Esophagus muscularis mucosa (tissue), 4 donors: ENCODE measurements around the gene FGFRL1. TPM values are rescaled to one million over a fixed set of nuclear protein-coding genes. Genes with fewer than 3 reads are reported as not detected.
"Not testable (repeated sequence)": the region's sequence is repeated elsewhere in the genome, so short reads cannot be mapped to it uniquely, and the experiment has no call there.

Source experiments
- DNase-seq: peaks from one replicate; pipeline ENCODE4 v3.0.0-alpha.2; 2017; ENCODE audit errors: extremely low spot score
- H3K27ac ChIP-seq, 4 donors: fragments of 200-600 bp; sonication (generic); replicated peaks in 1 of 4; 1 replicate in 3 of 4; 2 replicates in 1 of 4; pipeline ENCODE4 v1.5.1; 2016 to 2019; ENCODE audit warnings: mild to moderate bottlenecking in 1 of 4
- H3K27me3 ChIP-seq, 4 donors: fragments of 200-600 bp; sonication (generic); one replicate each; pipeline versions ENCODE4 v1.5.1 to v1.6.0; 2016 to 2019
- H3K36me3 ChIP-seq, 4 donors: fragments of 200-600 bp; sonication (generic); one replicate each; pipeline ENCODE4 v1.5.1; 2016 to 2019
- H3K4me1 ChIP-seq, 4 donors: fragments of 200-600 bp; sonication (generic); one replicate each; pipeline ENCODE4 v1.5.1; 2016 to 2019
- H3K4me3 ChIP-seq, 4 donors: fragments of 200-600 bp; sonication (generic); 1 replicate in 2 of 4; 2 replicates in 2 of 4; pipeline ENCODE4 v1.5.1; 2016 to 2019; ENCODE audit warnings: mild to moderate bottlenecking in 4 of 4, moderate library complexity in 1 of 4
- H3K9me3 ChIP-seq, 4 donors: fragments of 200-600 bp; sonication (generic); 1 replicate in 3 of 4; 2 replicates in 1 of 4; pipeline ENCODE4 v1.5.1; 2016 to 2019
- EP300 ChIP-seq: sonication (generic); formaldehyde crosslinking; IDR thresholded peaks from one replicate; pipeline ENCODE4 v1.6.1; 2017; ENCODE audit warnings: antibody characterized with exemption
- POLR2A ChIP-seq: fragments of 450-650 bp; IDR thresholded peaks from one replicate; pipeline ENCODE4 v1.6.1; 2017; ENCODE audit warnings: antibody characterized with exemption, moderate library complexity, mild to moderate bottlenecking, low read depth
- POLR2AphosphoS5 ChIP-seq, 2 donors: sonication (generic); formaldehyde crosslinking; IDR thresholded peaks; one replicate each; pipeline ENCODE4 v1.6.1; 2017; ENCODE audit warnings: antibody characterized with exemption in 2 of 2
- WGBS: methylation state at CpG from one replicate; pipeline ENCODE4 v1.1.5; 2018; 5-methylcytosine and 5-hydroxymethylcytosine counted together
- intact Hi-C: fragments of 100-400 bp; cut with DNase I; formaldehyde crosslinking; loops from one replicate; pipeline ENCODE4 v1.15.1; 2023
- total RNA-seq, 4 donors: library from RNA; depleted of rRNA; stranded (reverse); fragments of >200 nt; gene quantifications; one replicate each; pipeline versions ENCODE4 v1.1.0 to v1.2.1, GENCODE V29; 2016
- TF ChIP-seq, protein P1 (sequence below), 3 experiments: fragments of 200-600 bp in 2 of 3; fragments of 450-650 bp in 1 of 3; sonication (generic) in 2 of 3; IDR thresholded peaks; one replicate each; pipeline ENCODE4 v1.5.1; 2017 to 2019; ENCODE audit warnings: antibody characterized with exemption in 3 of 3, mild to moderate bottlenecking in 2 of 3, moderate library complexity in 1 of 3

Gene FGFRL1
- total RNA-seq, 4 donors from 2014 or later: 22.0 to 54.2 (median 32.5) TPM

DNA sequence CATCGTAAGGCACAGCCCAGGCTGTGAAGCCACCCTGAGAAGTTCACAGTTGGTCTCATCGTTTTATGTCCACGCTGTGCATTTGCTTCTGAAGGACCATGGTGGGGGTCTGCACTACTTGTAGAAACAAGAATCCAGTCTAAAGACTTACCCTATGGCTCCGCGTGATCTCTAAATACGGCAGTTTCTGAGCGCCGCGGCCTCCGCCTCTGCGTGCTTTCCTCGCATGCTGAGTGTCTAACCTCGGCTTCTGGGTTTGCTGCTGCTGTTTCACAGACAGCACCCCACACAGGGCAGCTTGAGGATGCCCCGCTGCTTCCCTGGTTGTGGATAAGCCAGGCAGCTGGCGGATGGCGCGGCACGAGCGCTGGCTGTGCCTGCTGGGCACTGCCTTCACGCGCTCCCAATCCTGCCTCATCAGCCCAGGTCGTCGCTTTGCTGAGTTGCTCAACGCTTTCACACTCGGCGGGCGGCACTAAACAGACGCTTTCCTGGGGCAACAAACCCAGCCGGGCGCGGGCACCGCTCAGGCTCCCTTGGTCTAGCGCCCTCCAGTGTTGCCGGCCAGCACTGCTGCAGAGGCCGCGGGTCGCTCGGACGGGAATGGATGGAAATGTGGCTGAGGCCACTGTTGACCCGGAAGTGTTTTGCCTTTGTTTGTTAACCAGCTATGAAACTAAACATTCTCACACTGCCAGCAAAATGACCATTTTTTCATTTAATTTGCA, 39.2 kb downstream of the FGFRL1 start:
- H3K27me3 ChIP-seq: peaks cover 0 to 80% (median 27%) of the 10 kb centered on the region in 4 donors
- no peak for DNase-seq

GRCh38 chr4:1051472-1051871, 40.0 kb downstream of the FGFRL1 start:
- Histone ChIP-seq H3K4me1 (peaks cover 10 to 34% (median 33%) of the 10 kb centered on the region in 4 donors), H3K36me3 (no peaks in the 10 kb centered on the region), H3K4me3 (no peak overlapping the region), H3K27ac (no peak overlapping the region), H3K27me3 (peaks cover 0 to 81% (median 29%) of the 10 kb centered on the region in 4 donors), H3K9me3 (no peaks in the 10 kb centered on the region)
- TF ChIP-seq POLR2A (no peak), EP300 (no peak), POLR2AphosphoS5 (IDR thresholded peaks at IDR 0.05) (no peak)
- TF ChIP-seq, protein P1, sequence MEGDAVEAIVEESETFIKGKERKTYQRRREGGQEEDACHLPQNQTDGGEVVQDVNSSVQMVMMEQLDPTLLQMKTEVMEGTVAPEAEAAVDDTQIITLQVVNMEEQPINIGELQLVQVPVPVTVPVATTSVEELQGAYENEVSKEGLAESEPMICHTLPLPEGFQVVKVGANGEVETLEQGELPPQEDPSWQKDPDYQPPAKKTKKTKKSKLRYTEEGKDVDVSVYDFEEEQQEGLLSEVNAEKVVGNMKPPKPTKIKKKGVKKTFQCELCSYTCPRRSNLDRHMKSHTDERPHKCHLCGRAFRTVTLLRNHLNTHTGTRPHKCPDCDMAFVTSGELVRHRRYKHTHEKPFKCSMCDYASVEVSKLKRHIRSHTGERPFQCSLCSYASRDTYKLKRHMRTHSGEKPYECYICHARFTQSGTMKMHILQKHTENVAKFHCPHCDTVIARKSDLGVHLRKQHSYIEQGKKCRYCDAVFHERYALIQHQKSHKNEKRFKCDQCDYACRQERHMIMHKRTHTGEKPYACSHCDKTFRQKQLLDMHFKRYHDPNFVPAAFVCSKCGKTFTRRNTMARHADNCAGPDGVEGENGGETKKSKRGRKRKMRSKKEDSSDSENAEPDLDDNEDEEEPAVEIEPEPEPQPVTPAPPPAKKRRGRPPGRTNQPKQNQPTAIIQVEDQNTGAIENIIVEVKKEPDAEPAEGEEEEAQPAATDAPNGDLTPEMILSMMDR (IDR thresholded peaks at IDR 0.05): no peak
- intact Hi-C loops: no loop called here
- WGBS: 65% methylated on average over 9 of the region's 9 CpGs
- DNase-seq: no peak

More for the DNA sequence above, 39.2 kb downstream of the FGFRL1 start:
- Histone ChIP-seq H3K4me1 (peaks cover 9 to 33% (median 30%) of the 10 kb centered on the region in 4 donors), H3K36me3 (no peaks in the 10 kb centered on the region), H3K4me3 (no peak overlapping the region), H3K27ac (no peak overlapping the region), H3K9me3 (no peaks in the 10 kb centered on the region)
- TF ChIP-seq, protein P1 (IDR thresholded peaks at IDR 0.05): peak in 1 of 3 experiments; percentile 25
- TF ChIP-seq EP300: no peak
- WGBS: 73% methylated on average over 37 of the region's 40 CpGs
- intact Hi-C loops: no loop called here

GRCh38 chr4:1052231-1052671, 40.8 kb downstream of the FGFRL1 start:
- Histone ChIP-seq H3K4me3 (no peak overlapping the region), H3K27ac (no peak overlapping the region), H3K36me3 (no peaks in the 10 kb centered on the region), H3K9me3 (no peaks in the 10 kb centered on the region), H3K4me1 (peaks cover 6 to 27% (median 26%) of the 10 kb centered on the region in 4 donors), H3K27me3 (peaks cover 0 to 89% (median 32%) of the 10 kb centered on the region in 4 donors)
- TF ChIP-seq POLR2AphosphoS5 (IDR thresholded peaks at IDR 0.05): no peak
- TF ChIP-seq, protein P1 (IDR thresholded peaks at IDR 0.05): no peak
- no peak for TF ChIP-seq EP300
- no peak for TF ChIP-seq POLR2A
- intact Hi-C loops: no loop called here
- DNase-seq: no peak
- 66% methylated on average over 11 of the region's 15 CpGs for WGBS

GRCh38 chr4:1053080-1053661, 41.7 kb downstream of the FGFRL1 start:
- no peak overlapping the region for H3K27ac ChIP-seq
- 45% methylated on average over 24 of the region's 24 CpGs for WGBS
- H3K4me1 ChIP-seq: peaks cover 3 to 18% (median 17%) of the 10 kb centered on the region in 4 donors
- intact Hi-C loops: no loop called here
- H3K4me3 ChIP-seq: no peak overlapping the region
- TF ChIP-seq POLR2AphosphoS5 (IDR thresholded peaks at IDR 0.05): no peak
- TF ChIP-seq, protein P1 (IDR thresholded peaks at IDR 0.05): no peak
- no peak for TF ChIP-seq EP300
- no peak for TF ChIP-seq POLR2A
- no peaks in the 10 kb centered on the region for H3K36me3 ChIP-seq
- peaks cover 0 to 93% (median 32%) of the 10 kb centered on the region in 4 donors for H3K27me3 ChIP-seq
- DNase-seq: no peak
- no peaks in the 10 kb centered on the region for H3K9me3 ChIP-seq

DNA sequence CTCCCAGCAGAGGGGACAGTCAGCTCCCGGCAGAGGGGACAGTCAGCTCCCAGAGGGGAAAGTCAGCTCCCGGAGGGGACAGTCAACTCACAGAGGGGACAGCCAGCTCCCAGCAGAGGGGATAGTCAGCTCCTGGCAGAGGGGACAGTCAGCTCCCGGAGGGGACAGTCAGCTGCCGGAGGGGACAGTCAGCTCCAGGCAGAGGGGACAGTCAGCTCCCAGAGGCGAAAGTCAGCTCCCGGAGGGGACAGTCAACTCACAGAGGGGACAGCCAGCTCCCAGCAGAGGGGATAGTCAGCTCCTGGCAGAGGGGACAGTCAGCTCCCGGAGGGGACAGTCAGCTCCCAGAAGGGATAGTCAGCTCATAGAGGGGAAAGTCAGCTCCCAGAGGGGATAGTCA, 42.5 kb downstream of the FGFRL1 start:
- H3K27ac ChIP-seq, H3K36me3 ChIP-seq, H3K4me3 ChIP-seq, intact Hi-C loops, DNase-seq, H3K9me3 ChIP-seq: not testable (repeated sequence)
- Histone ChIP-seq H3K27me3 (peaks cover 0 to 93% (median 34%) of the 10 kb centered on the region in 4 donors), H3K4me1 (peaks cover 3 to 18% (median 16%) of the 10 kb centered on the region in 4 donors)
- 74% methylated on average over 5 of the region's 7 CpGs for WGBS

DNA sequence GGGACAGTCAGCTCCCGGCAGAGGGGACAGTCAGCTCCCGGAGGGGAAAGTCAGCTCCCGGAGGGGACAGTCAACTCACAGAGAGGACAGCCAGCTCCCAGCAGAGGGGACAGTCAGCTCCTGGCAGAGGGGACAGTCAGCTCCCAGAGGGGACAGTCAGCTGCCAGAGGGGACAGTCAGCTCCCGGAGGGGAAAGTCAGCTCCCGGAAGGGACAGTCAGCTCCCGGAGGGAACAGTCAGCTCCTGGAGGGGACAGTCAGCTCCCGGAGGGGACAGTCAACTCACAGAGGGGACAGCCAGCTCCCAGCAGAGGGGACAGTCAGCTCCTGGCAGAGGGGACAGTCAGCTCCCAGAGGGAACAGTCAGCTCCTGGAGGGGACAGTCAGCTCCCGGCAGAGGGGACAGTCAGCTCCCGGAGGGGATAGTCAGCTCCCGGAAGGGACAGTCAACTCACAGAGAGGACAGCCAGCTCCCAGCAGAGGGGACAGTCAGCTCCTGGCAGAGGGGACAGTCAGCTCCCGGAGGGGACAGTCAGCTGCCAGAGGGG, 43.3 kb downstream of the FGFRL1 start:
- H3K9me3 ChIP-seq, H3K4me3 ChIP-seq, H3K36me3 ChIP-seq, DNase-seq, intact Hi-C loops, H3K27ac ChIP-seq: not testable (repeated sequence)
- Histone ChIP-seq H3K27me3 (peaks cover 0 to 92% (median 35%) of the 10 kb centered on the region in 4 donors), H3K4me1 (peaks cover 3 to 18% (median 16%) of the 10 kb centered on the region in 4 donors)
- 57% methylated on average over 3 of the region's 11 CpGs for WGBS

DNA sequence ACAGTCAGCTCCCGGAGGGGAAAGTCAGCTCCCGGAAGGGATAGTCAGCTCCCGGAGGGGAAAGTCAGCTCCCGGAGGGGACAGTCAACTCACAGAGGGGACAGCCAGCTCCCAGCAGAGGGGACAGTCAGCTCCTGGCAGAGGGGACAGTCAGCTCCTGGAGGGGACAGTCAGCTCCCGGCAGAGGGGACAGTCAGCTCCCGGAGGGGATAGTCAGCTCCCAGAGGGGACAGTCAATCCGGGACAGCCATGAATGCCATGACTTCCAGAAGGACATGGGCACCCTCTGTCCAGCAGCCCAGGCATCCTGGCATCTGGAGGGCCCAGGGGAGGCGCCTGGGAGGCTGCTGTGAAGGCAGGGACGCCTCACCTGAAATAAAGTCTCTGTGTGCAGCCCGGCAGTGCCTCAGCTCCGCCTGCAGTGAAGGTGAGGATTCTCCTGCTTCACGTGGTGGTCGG, 43.8 kb downstream of the FGFRL1 start:
- not testable (repeated sequence) for H3K4me3 ChIP-seq
- H3K27me3 ChIP-seq: peaks cover 0 to 91% (median 35%) of the 10 kb centered on the region in 4 donors

More for the DNA sequence above, 43.8 kb downstream of the FGFRL1 start:
- H3K4me1 ChIP-seq: peaks cover 3 to 18% (median 16%) of the 10 kb centered on the region in 4 donors
- intact Hi-C loops, H3K27ac ChIP-seq, H3K9me3 ChIP-seq, DNase-seq, H3K36me3 ChIP-seq: not testable (repeated sequence)
- WGBS: 42% methylated on average over 6 of the region's 13 CpGs
